ENCODE results near the gene PRR23E.

DNA sequence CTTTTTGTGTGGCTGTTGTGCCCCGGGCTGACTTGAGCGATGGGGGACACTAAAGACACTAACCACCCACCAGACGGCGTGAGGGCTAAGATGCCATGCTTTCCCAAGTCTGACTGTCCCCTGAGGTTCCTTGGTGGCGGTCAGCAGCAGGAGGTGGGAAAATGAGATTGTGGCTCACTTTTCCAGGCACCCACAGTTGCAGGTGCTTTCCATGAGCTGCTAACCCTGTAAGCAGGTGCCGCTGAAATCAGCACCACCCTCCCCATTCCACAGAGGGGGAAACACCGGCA is 17.7 kb downstream of the PRR23E start:
- TF ChIP-seq, protein P1, sequence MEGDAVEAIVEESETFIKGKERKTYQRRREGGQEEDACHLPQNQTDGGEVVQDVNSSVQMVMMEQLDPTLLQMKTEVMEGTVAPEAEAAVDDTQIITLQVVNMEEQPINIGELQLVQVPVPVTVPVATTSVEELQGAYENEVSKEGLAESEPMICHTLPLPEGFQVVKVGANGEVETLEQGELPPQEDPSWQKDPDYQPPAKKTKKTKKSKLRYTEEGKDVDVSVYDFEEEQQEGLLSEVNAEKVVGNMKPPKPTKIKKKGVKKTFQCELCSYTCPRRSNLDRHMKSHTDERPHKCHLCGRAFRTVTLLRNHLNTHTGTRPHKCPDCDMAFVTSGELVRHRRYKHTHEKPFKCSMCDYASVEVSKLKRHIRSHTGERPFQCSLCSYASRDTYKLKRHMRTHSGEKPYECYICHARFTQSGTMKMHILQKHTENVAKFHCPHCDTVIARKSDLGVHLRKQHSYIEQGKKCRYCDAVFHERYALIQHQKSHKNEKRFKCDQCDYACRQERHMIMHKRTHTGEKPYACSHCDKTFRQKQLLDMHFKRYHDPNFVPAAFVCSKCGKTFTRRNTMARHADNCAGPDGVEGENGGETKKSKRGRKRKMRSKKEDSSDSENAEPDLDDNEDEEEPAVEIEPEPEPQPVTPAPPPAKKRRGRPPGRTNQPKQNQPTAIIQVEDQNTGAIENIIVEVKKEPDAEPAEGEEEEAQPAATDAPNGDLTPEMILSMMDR (IDR thresholded peaks at IDR 0.05): no peak
- TF ChIP-seq POLR2A (IDR thresholded peaks at IDR 0.05): no peak
